GM18951 (cell line): ENCODE data around the gene SH3BP4.

Experiments used
- POLR2A ChIP-seq: IDR thresholded peaks from 4 replicates; pipeline ENCODE4 v1.6.1; 2011; ENCODE audit warnings: mild to moderate bottlenecking; ENCODE audit not compliant: insufficient read length, insufficient read depth; ENCODE audit errors: extremely low read depth
- in situ Hi-C: fragments of 300-500 bp; cut with MboI; formaldehyde crosslinking; loops from one replicate; pipeline ENCODE4 v1.12.0; 2022; ENCODE audit warnings: low sequenced_read_pairs, mixed read lengths, inconsistent platforms; ENCODE audit not compliant: unreplicated experiment

The SH3BP4 gene

GRCh38 chr2:235024931-235025773, 73.3 kb downstream of the SH3BP4 start:
- no peak for TF ChIP-seq POLR2A
- in situ Hi-C loops = no loop called here

GRCh38 chr2:235025800-235026536, 74.2 kb downstream of the SH3BP4 start:
- no peak for TF ChIP-seq POLR2A
- in situ Hi-C loops = no loop called here

GRCh38 chr2:235026649-235027557, 75.1 kb downstream of the SH3BP4 start:
- TF ChIP-seq POLR2A = no peak
- in situ Hi-C loops = no loop called here

GRCh38 chr2:235027558-235028214, 75.9 kb downstream of the SH3BP4 start:
- no peak for TF ChIP-seq POLR2A
- in situ Hi-C loops = no loop called here

GRCh38 chr2:235028646-235029045, 76.8 kb downstream of the SH3BP4 start:
- in situ Hi-C loops = no loop called here
- no peak for TF ChIP-seq POLR2A

GRCh38 chr2:235029054-235029453, 77.2 kb downstream of the SH3BP4 start:
- in situ Hi-C loops = no loop called here
- TF ChIP-seq POLR2A = no peak

- in situ Hi-C loops = no loop called here
- no peak for TF ChIP-seq POLR2A
These were observed 78.3 kb downstream of the SH3BP4 start for GRCh38 chr2:235030126-235030525.

- TF ChIP-seq POLR2A = no peak
- in situ Hi-C loops = no loop called here
These were observed 79.1 kb downstream of the SH3BP4 start for GRCh38 chr2:235030936-235031335.

GRCh38 chr2:235031686-235032373, 80.0 kb downstream of the SH3BP4 start:
- no peak for TF ChIP-seq POLR2A
- in situ Hi-C loops = no loop called here

GRCh38 chr2:235032466-235032865, 80.6 kb downstream of the SH3BP4 start:
- no peak for TF ChIP-seq POLR2A
- in situ Hi-C loops = no loop called here

GRCh38 chr2:235032949-235033348, 81.1 kb downstream of the SH3BP4 start:
- in situ Hi-C loops = no loop called here
- no peak for TF ChIP-seq POLR2A

GRCh38 chr2:235034265-235035118, 82.7 kb downstream of the SH3BP4 start:
- in situ Hi-C loops = no loop called here
- TF ChIP-seq POLR2A = no peak
